Measurements from ENCODE around the gene DOK1.

DNA sequence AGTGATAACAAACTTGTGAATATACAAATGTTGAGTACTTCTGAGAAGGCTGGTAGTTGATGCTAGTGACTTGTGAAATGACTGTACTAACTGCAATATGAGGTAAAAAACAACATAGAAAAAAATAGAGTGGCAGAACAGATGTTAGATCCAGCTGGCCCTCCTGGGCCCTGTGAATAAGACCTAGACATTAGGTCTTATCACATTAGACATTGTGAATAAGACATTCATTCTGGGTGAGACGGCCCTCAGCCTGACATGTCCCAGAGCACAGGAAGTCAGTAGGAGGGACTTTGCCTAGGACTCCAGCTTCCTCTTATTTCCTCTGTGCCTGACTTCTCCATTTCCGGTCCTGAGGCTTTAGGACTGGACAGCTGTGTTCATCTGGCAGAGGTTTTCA, 22.9 kb downstream of the DOK1 start:
- TF ChIP-seq POLR2A (IDR thresholded peaks at IDR 0.05; ENCODE audit: low read length) = no peak
- no peak for TF ChIP-seq GATA1 (IDR thresholded peaks at IDR 0.05; ENCODE audit: low read depth, low read length)
